Measurements from ENCODE around the gene ZSCAN26.

The ZSCAN26 gene

DNA sequence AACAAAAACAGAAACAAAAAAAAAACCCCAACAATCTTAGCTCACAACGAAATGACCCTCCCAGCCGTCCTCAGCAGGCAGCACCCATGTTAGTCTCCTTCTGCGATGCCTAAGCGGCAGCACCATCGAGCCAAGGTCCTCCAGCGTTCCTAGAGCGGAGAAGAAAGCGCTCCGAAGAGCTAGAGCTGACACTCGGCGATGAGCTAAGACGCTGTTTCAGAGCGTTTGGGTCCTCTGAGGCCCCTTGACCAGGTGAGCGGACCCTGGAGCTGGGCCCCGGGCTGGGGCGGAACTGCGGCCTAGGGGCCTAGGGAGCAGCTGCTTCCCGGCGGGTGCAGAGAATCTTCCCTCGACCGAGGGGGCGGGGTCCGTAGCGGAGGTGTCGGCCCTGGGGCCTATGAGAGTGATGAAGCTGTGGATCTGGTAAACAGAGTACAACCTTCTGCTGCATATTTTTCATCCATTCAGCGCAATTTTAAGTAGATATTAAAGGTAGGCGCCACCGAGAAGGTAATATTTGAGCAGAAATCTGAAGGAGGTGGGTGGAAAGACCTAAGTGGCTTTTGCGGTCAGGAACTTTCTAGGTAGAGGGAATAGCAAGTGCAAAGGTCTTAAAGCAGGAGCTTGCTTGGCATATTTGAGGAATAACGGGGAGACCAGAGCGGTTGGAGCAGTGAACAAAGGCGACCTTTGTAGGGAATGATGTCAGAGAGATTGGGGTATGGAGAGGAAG lies at the start of gene ZSCAN26:
Gene ZSCAN26, plus strand, starts transcription at position 182 of the 733 bp plus-strand sequence. CDS start 4,777 bp downstream, outside the sequence.
- DNase-seq (ENCODE audit: low read depth) = peak; percentile 81

GRCh38 chr6:28217890-28218289 lies 49.1 kb upstream of the ZSCAN26 start:
- no peak for DNase-seq (ENCODE audit: low read depth)

GRCh38 chr6:28218312-28219248 lies 48.4 kb upstream of the ZSCAN26 start:
- peak; percentile 54 for DNase-seq (ENCODE audit: low read depth)

DNA sequence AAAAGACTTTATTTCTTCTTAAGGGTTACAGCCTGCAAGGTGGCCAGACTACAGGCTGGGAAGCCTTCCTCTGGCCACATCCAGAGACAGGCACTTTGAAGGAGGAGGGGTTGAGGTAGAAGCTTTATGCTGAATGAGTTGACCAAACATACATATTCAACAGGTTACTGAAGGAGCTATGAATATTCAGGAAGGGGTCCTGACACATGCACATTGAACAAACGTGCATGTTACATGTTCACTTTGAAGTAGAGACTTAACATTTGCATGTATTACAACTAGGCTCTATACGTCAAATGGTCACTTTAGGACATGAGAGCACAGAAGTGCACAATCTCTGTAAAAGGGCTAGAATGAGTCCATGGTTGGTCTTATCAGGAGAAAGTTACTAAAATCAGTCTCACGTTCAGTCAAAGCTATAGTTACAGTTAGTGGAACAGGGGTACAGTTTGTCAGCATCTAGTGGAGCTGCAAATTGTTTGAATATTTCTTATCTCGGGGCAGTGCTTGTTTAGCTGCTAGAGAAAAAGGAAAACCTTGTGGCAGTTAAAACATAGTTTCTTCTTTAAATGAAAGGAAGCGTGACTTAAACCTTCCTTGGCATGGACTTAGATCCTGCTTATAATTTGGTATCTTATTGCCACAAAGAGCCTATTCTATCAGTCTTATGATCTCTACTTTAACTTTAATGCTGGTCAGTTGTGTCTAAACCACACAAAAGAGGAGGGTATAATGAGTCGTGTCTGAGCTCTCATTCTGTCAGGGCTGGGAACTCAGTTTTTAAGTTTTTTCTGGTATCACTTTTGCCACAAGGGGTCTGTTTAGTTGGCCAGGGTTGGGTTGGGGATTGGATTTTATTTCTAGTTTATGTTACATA lies 46.4 kb upstream of the ZSCAN26 start:
- DNase-seq (ENCODE audit: low read depth) = no peak

DNA sequence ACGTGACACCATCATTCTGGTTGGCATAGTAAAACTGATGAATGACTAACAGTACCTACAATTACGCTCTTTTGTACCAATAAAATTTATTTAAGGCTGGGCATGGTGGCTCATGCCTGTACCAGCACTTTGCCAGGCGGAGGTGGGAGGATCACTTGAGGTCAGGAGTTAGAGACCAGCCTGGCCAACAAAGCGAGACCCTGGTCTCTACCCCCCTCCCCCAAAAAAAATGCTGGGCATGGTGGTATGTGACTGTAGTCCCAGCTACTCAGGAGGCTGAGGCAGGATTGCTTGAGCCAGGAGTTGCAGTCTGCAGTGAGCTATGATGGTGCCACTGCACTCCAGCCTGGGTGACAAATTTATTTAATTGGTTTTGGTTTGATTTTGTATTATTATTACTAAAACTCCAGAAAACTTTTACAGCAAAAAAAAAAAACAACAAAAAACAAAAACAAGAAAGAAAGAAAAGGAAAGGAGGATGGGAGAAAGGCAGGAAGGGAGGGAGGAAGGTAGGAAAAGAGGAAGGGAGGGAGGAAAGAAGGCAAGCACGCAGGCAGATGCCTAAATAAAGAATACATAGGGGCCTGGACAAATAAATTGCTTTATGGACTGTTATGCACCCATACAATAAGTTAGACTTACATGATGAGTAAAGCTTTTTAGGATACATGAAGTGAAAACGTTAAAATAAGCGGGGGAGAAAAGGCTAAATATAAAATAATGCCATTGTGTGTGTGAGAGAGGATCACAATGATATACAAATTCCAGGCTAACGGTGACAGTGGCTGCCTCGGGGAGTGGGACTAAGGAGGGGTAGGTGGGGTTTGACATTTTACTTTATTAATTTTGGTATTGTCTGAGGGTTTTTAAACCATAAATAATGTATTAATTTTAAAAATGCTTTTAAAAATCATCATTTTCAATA lies 42.5 kb upstream of the ZSCAN26 start:
- no peak for DNase-seq (ENCODE audit: low read depth)

DNA sequence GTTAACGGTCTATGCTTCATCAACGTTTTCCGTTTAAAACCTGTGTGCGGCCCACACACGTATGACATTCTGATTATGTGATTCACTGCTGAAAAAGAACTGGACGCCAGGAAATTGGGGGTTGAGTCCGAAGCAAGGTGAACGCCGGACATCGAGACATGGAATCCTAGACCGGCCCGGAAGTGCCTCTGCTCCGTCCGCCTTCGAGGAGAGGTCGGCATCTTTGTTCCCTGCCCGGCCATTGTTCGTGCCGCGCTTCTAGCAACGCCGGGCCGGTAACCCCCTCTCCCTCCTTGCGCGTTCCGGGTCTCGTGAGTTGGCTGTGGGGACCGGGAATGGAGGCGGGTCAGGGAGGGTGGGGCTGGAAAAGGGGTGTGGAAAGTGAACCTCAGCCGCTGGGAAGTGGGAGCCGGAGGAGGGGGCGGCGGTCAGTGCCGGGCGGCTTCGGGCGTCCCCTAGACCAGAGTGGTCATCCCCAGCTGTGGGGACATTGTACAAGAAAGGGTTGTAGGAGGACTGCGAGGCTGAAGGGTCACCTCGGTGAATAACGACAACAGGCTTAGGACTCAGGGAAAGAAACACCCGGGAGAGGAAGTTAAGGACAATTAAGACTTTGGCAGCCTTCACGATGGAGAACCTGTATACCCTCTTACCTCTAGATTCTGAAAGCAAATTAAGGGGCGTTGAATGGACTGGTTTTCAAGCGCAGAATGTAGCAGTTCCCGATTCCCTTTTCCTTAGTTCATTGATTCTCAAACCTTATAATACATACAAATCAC lies 41.7 kb upstream of the ZSCAN26 start, which contains the start of gene ZSCAN9:
Gene ZSCAN9, plus strand, starts transcription at position 220 of the 779 bp plus-strand sequence. CDS start 1,810 bp downstream, outside the sequence.
- peak; percentile 76 for DNase-seq (ENCODE audit: low read depth)

DNA sequence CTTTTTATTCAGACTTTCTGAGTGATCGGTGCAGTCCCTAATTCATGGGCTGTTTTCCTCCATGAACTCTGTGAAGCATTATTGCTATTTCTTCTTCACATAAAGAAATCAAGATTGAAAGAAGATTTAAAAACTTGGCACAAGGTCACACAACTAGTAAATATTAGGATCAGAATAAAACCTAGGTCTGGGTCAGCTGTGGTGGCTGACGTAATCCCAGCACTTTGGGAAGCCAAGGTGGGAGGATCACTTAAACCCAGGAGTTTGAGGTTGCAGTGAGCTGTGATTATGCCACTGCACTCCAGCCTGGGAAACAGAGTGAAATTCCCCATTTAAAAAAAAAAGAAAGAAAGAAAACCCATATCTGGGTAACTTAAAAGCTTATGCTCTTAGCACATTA lies 40.5 kb upstream of the ZSCAN26 start:
- no peak for DNase-seq (ENCODE audit: low read depth)

DNA sequence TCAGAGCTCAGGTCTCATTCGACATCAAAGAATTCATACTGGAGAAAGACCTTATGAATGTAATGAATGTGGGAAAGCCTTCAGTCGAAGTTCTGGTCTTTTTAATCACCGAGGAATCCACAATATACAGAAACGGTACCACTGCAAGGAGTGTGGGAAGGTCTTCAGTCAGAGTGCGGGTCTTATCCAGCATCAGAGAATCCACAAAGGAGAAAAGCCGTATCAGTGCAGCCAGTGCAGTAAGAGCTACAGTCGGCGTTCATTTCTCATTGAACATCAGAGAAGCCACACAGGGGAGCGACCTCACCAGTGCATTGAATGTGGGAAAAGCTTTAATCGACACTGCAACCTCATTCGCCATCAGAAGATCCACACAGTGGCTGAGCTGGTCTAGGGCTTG lies 34.2 kb upstream of the ZSCAN26 start:
- DNase-seq (ENCODE audit: low read depth) = no peak

- no peak for DNase-seq (ENCODE audit: low read depth)
Measured at GRCh38 chr6:28235912-28236452, 31.0 kb upstream of the ZSCAN26 start.

- no peak for DNase-seq (ENCODE audit: low read depth)
Measured at GRCh38 chr6:28239636-28240035, 27.3 kb upstream of the ZSCAN26 start.

- no peak for DNase-seq (ENCODE audit: low read depth)
Measured at GRCh38 chr6:28240471-28240870, 26.5 kb upstream of the ZSCAN26 start.

- no peak for DNase-seq (ENCODE audit: low read depth)
Measured at GRCh38 chr6:28243946-28244345, 23.0 kb upstream of the ZSCAN26 start.

- DNase-seq (ENCODE audit: low read depth) = no peak
Measured at GRCh38 chr6:28245206-28245941, 21.6 kb upstream of the ZSCAN26 start.

DNA sequence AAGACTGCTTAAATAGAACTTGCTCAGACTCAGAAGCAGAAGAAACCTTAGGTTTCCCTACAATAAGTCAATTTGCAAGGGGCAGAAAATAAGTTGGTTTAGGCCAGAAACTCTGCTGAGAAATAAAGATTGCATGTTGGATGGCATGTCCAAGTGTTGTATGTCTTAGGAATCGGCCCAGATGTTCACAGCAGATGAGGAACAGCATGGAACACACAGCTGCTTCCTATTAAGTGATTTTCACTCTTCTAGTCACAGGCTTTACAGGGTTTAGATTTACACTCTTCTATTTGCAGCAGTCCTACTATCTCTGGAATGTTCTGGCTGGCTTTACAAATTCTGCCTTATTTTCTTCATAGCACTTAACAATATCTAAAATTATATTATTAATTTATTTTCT lies 18.0 kb upstream of the ZSCAN26 start:
- no peak for DNase-seq (ENCODE audit: low read depth)

DNA sequence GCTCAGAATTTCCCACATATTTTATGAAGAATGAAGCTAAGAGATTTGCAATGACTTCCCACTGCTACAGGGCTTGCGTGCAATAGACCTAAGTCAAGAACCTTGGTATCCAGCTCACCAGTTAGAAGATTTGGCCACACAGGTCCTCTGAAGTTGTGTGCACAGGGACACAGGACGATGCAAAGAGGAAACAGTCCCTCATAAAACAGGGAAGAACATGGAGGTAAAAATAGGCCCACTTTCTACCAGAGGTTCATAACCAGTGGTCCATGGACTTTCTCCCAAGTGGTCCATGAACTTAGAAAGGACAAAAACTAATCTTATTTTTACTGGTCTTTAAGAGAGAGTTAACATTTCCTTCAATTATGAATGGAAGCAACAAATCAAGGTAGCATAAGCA lies 16.2 kb upstream of the ZSCAN26 start:
- no peak for DNase-seq (ENCODE audit: low read depth)

DNA sequence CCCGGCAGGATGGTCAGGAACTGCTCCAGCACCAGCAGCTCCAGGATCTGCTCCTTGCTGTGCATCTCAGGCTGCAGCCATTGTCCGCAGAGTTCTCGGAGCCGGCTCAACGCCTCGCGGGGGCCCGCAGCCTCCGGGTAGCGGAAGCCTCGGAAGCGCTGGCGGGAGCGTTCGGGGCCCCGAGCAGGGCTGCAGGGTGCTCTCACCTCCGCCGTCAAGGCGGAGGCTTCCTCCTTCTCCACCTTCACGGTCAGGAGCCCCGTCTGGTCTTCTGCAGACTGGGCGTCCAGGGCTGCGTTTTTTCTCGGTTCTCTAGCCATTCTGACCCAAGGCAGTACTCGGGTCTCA lies 15.3 kb upstream of the ZSCAN26 start:
- no peak for DNase-seq (ENCODE audit: low read depth)

- DNase-seq (ENCODE audit: low read depth) = peak; percentile 54
Measured at GRCh38 chr6:28252009-28252975, 14.7 kb upstream of the ZSCAN26 start, which contains the start of gene ZKSCAN4. ZKSCAN4 (minus strand) TSS chr6:28252269; CDS start chr6:28251980, 289 bp downstream.

DNA sequence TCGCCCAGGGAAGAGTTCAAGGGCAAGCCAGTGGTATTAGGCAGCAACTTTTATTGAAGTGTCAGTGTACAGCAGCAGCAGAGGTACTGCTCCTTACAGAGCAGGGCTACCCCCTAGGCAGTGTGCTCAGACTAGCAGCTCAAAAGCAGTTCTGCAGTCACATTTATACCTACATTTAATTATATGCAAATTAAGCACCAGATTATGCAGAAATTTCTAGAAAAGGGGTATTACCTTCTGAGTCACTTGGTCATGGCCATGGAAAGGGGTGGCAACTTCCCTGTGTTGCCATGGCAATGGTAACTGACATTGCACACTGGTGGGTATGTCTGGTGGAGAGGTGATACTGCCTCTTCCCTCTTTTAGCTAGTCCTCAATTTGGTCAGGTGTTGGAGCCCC lies 12.8 kb upstream of the ZSCAN26 start:
- DNase-seq (ENCODE audit: low read depth) = no peak
